NOMO-1 treated with dmso at 0.1 percent for 144 hours (cell line): Measurements from ENCODE around the gene PXDN.
"Not testable (repeated sequence)": the region's sequence is repeated elsewhere in the genome, so short reads cannot be mapped to it uniquely, and the experiment has no call there.

ENCODE experiments used
- DNase-seq: peaks from one replicate; lab custom pipeline; 2025; ENCODE audit not compliant: unreplicated experiment; lab: John Stamatoyannopoulos, UW

Gene PXDN

GRCh38 chr2:1744446-1745170 lies at the start of gene PXDN:
Gene PXDN (minus strand): TSS chr2:1744515. CDS start chr2:1744455, 60 bp downstream.
- DNase-seq, result no peak

- no peak for DNase-seq
These were observed 49.6 kb upstream of the PXDN start for GRCh38 chr2:1793868-1794445.

GRCh38 chr2:1793001-1793867 lies 48.9 kb upstream of the PXDN start:
- DNase-seq, result no peak

- no peak for DNase-seq
These were observed 47.5 kb upstream of the PXDN start for GRCh38 chr2:1791685-1792435.

GRCh38 chr2:1791006-1791605 lies 46.8 kb upstream of the PXDN start:
- DNase-seq, result no peak

- no peak for DNase-seq
These were observed 46.2 kb upstream of the PXDN start for GRCh38 chr2:1790473-1790872.

- no peak for DNase-seq
These were observed 45.3 kb upstream of the PXDN start for GRCh38 chr2:1789610-1790009.

GRCh38 chr2:1788478-1788959 lies 44.2 kb upstream of the PXDN start:
- DNase-seq, result no peak

GRCh38 chr2:1787755-1788477 lies 43.6 kb upstream of the PXDN start:
- DNase-seq, result no peak

GRCh38 chr2:1784986-1785617 lies 40.8 kb upstream of the PXDN start:
- DNase-seq, result no peak

- DNase-seq, result no peak
These were observed 39.8 kb upstream of the PXDN start for GRCh38 chr2:1784087-1784486.

- DNase-seq, result no peak
These were observed 38.2 kb upstream of the PXDN start for GRCh38 chr2:1782514-1782913.

GRCh38 chr2:1781291-1782080 lies 37.2 kb upstream of the PXDN start:
- no peak for DNase-seq

- no peak for DNase-seq
These were observed 36.4 kb upstream of the PXDN start for GRCh38 chr2:1780693-1781092.

- DNase-seq, result not testable (repeated sequence)
These were observed 35.7 kb upstream of the PXDN start for GRCh38 chr2:1780054-1780453.

GRCh38 chr2:1778566-1778965 lies 34.3 kb upstream of the PXDN start:
- DNase-seq, result no peak

GRCh38 chr2:1777781-1778180 lies 33.5 kb upstream of the PXDN start:
- DNase-seq, result no peak

GRCh38 chr2:1777156-1777555 lies 32.8 kb upstream of the PXDN start:
- no peak for DNase-seq
